Calu3 (cell line): ENCODE data around the gene DCLK1. TPM values are rescaled to one million over a fixed set of nuclear protein-coding genes. Genes with fewer than 3 reads are reported as not detected.

Source experiments
- BruUV-seq: library from RNA; stranded (reverse); fragments of 400-500 nt; replicated peaks from 2 replicates; lab custom pipeline; 2021; lab: Mats Ljungman, UMichigan
- CTCF ChIA-PET: fragments of 300-600 bp; sonication (Branson Sonifier 250); formaldehyde crosslinking; loops from one replicate; lab custom pipeline; 2022; ENCODE audit warnings: antibody characterized with exemption; lab: Charles Lee
- DNase-seq: peaks from one replicate; pipeline ENCODE4 v3.0.0; 2022
- H3K27ac Mint-ChIP-seq: one replicate; pipeline ENCODE4 v1.8.0; 2022; ENCODE audit warnings: mixed read lengths; ENCODE audit not compliant: unreplicated experiment
- H3K27me3 Mint-ChIP-seq: one replicate; pipeline ENCODE4 v1.8.0; 2022; ENCODE audit warnings: mixed read lengths; ENCODE audit not compliant: unreplicated experiment
- H3K36me3 Mint-ChIP-seq: one replicate; pipeline ENCODE4 v1.8.0; 2022; ENCODE audit warnings: mild to moderate bottlenecking, moderate library complexity, mixed read lengths; ENCODE audit not compliant: insufficient read depth, unreplicated experiment
- H3K4me1 Mint-ChIP-seq: one replicate; pipeline ENCODE4 v1.8.0; 2022; ENCODE audit warnings: mild to moderate bottlenecking, low read depth, mixed read lengths; ENCODE audit not compliant: unreplicated experiment
- H3K4me3 Mint-ChIP-seq: one replicate; pipeline ENCODE4 v1.8.0; 2022; ENCODE audit warnings: mild to moderate bottlenecking, low read depth, moderate library complexity, mixed read lengths; ENCODE audit not compliant: unreplicated experiment
- H3K9me3 Mint-ChIP-seq: one replicate; pipeline ENCODE4 v1.8.0; 2022; ENCODE audit warnings: low read depth, mixed read lengths; ENCODE audit not compliant: unreplicated experiment
- CTCF ChIP-seq: fragments of 200-600 bp; IDR thresholded peaks from one replicate; pipeline ENCODE4 v1.8.0; 2022; ENCODE audit warnings: antibody characterized with exemption; ENCODE audit not compliant: unreplicated experiment
- intact Hi-C: fragments of 100-400 bp; cut with micrococcal nuclease; formaldehyde crosslinking; loops from one replicate; pipeline ENCODE4 v1.10.0; 2022; ENCODE audit not compliant: unreplicated experiment
- total RNA-seq: library from RNA; stranded (reverse); gene quantifications from 2 replicates; pipeline ENCODE4 v1.2.3, GENCODE V29; 2022

The DCLK1 gene
- total RNA-seq, 1 experiment from 2014 or later = not detected

GRCh38 chr13:36160297-36160696 is 29.1 kb upstream of the DCLK1 start:
- no peaks in the 10 kb centered on the region for H3K36me3 Mint-ChIP-seq
- intact Hi-C loops = no loop called here
- CTCF ChIA-PET = no interaction called here
- no TSS peak for BruUV-seq
- TF ChIP-seq CTCF = no peak
- no peak overlapping the region for H3K4me3 Mint-ChIP-seq
- H3K27me3 Mint-ChIP-seq = peaks cover 64% of the 10 kb centered on the region
- H3K9me3 Mint-ChIP-seq = no peaks in the 10 kb centered on the region
- H3K27ac Mint-ChIP-seq = no peak overlapping the region
- H3K4me1 Mint-ChIP-seq = no peaks in the 10 kb centered on the region
- no peak for DNase-seq

- no peak overlapping the region for H3K27ac Mint-ChIP-seq
- no peaks in the 10 kb centered on the region for H3K9me3 Mint-ChIP-seq
- H3K27me3 Mint-ChIP-seq = peaks cover 59% of the 10 kb centered on the region
- TF ChIP-seq CTCF = no peak
- CTCF ChIA-PET = interaction anchor here (1.1 kb wide), 1 partner anchor 127 kb away, joined by 3 read pairs; no protein-coding TSS in a partner anchor
- BruUV-seq = no TSS peak
- no peaks in the 10 kb centered on the region for H3K36me3 Mint-ChIP-seq
- DNase-seq = no peak
- H3K4me1 Mint-ChIP-seq = no peaks in the 10 kb centered on the region
- intact Hi-C loops = no loop called here
- H3K4me3 Mint-ChIP-seq = no peak overlapping the region
These were observed 27.4 kb upstream of the DCLK1 start for GRCh38 chr13:36158611-36159010.

GRCh38 chr13:36157480-36157879 is 26.3 kb upstream of the DCLK1 start:
- no peaks in the 10 kb centered on the region for H3K4me1 Mint-ChIP-seq
- no peak for DNase-seq
- no peak overlapping the region for H3K27ac Mint-ChIP-seq
- CTCF ChIA-PET = no interaction called here
- peaks cover 48% of the 10 kb centered on the region for H3K27me3 Mint-ChIP-seq
- H3K9me3 Mint-ChIP-seq = no peaks in the 10 kb centered on the region
- H3K36me3 Mint-ChIP-seq = no peaks in the 10 kb centered on the region
- intact Hi-C loops = no loop called here
- no TSS peak for BruUV-seq
- no peak for TF ChIP-seq CTCF
- H3K4me3 Mint-ChIP-seq = no peak overlapping the region

- peaks cover 26% of the 10 kb centered on the region for H3K27me3 Mint-ChIP-seq
- H3K4me3 Mint-ChIP-seq = no peak overlapping the region
- H3K36me3 Mint-ChIP-seq = no peaks in the 10 kb centered on the region
- DNase-seq = no peak
- intact Hi-C loops = no loop called here
- BruUV-seq = no TSS peak
- no peak for TF ChIP-seq CTCF
- H3K9me3 Mint-ChIP-seq = no peaks in the 10 kb centered on the region
- no peak overlapping the region for H3K27ac Mint-ChIP-seq
- CTCF ChIA-PET = no interaction called here
- H3K4me1 Mint-ChIP-seq = no peaks in the 10 kb centered on the region
These were observed 23.5 kb upstream of the DCLK1 start for GRCh38 chr13:36154567-36155291.
